B cell (primary cell): Measurements from ENCODE around the gene EXOC4. TPM values are rescaled to one million over a fixed set of nuclear protein-coding genes. Genes with fewer than 3 reads are reported as not detected.
"Not testable (repeated sequence)": the region's sequence is repeated elsewhere in the genome, so short reads cannot be mapped to it uniquely, and the experiment has no call there.

Experiments
- ATAC-seq: fragments of 200-7000 bp; cut with Tn5 transposase; one replicate; pipeline ENCODE4 v1.10.0; 2021; ENCODE audit warnings: low read depth, mild to moderate bottlenecking, moderate number of reproducible peaks, moderate library complexity
- CTCF ChIA-PET: fragments of 350-600 bp; sonication (Branson Sonifier 250); formaldehyde crosslinking; loops from one replicate; lab custom pipeline; 2021; ENCODE audit warnings: antibody characterized with exemption, inconsistent platforms; lab: Charles Lee
- POLR2A ChIA-PET: fragments of 350-600 bp; sonication (Branson Sonifier 250); formaldehyde crosslinking; loops from one replicate; lab custom pipeline; 2021; ENCODE audit warnings: antibody characterized with exemption; lab: Charles Lee
- DNase-seq: peaks from one replicate; pipeline ENCODE4 v3.0.0; 2013
- H2AFZ ChIP-seq: 2 replicates; pipeline ENCODE4 v1.6.1; 2012; ENCODE audit warnings: mild to moderate bottlenecking, low read depth, low read length; ENCODE audit not compliant: insufficient read depth, poor library complexity, severe bottlenecking
- H3K27ac ChIP-seq, 2 donors: 1 replicate in 1 of 2; 2 replicates in 1 of 2; pipeline ENCODE4 v1.5.1; 2012 to 2013; ENCODE audit warnings: low read length in 2 of 2, mild to moderate bottlenecking in 2 of 2, moderate library complexity in 1 of 2
- H3K27me3 ChIP-seq, 4 experiments: fragments of 200-600 bp in 1 of 4; sonication (generic) in 1 of 4; replicated peaks in 1 of 4; 1 replicate in 2 of 4; 2 replicates in 2 of 4; pipeline versions ENCODE4 v1.6.1 to v1.7.0; 2013 to 2016; ENCODE audit warnings: low read length in 3 of 4, mild to moderate bottlenecking in 2 of 4, mixed read lengths in 1 of 4, moderate library complexity in 1 of 4; ENCODE audit not compliant: insufficient read depth in 4 of 4, control insufficient read depth in 3 of 4; ENCODE audit errors: control extremely low read depth in 1 of 4
- H3K36me3 ChIP-seq, 2 experiments: replicated peaks in 1 of 2; 1 replicate in 1 of 2; 2 replicates in 1 of 2; pipeline versions ENCODE4 v1.6.1 to v1.7.1; 2013; ENCODE audit warnings: low read length in 1 of 2; ENCODE audit not compliant: insufficient read depth in 2 of 2, control insufficient read depth in 1 of 2; ENCODE audit errors: control extremely low read depth in 1 of 2, extremely low read depth in 1 of 2
- H3K4me1 ChIP-seq, 2 donors: fragments of 200-600 bp in 1 of 2; sonication (generic) in 1 of 2; 1 replicate in 1 of 2; 2 replicates in 1 of 2; pipeline versions ENCODE4 v1.5.1 to v1.6.1; 2013 to 2017; ENCODE audit warnings: low read length in 2 of 2; ENCODE audit not compliant: control insufficient read depth in 2 of 2, insufficient read depth in 2 of 2
- H3K4me2 ChIP-seq: replicated peaks from 2 replicates; pipeline ENCODE3; 2012; ENCODE audit warnings: mild to moderate bottlenecking, low read depth, low read length; ENCODE audit not compliant: poor library complexity, severe bottlenecking
- H3K4me3 ChIP-seq, 5 experiments: fragments of 200-600 bp in 1 of 5; sonication (generic) in 1 of 5; 1 replicate in 3 of 5; 2 replicates in 2 of 5; pipeline versions ENCODE4 v1.5.1 to v1.7.0; 2011 to 2016; ENCODE audit warnings: low read length in 4 of 5, mild to moderate bottlenecking in 4 of 5, low read depth in 2 of 5, control low read depth in 1 of 5, moderate library complexity in 1 of 5; ENCODE audit not compliant: insufficient read depth in 1 of 5; ENCODE audit errors: control extremely low read depth in 1 of 5, extremely low read depth in 1 of 5
- H3K79me2 ChIP-seq: fragments of 200-600 bp; sonication (generic); one replicate; pipeline ENCODE4 v1.6.0; 2016; ENCODE audit warnings: low read length; ENCODE audit not compliant: control insufficient read depth, insufficient read depth
- H3K9ac ChIP-seq: fragments of 200-600 bp; sonication (generic); 2 replicates; pipeline ENCODE4 v1.6.1; 2017; ENCODE audit warnings: mild to moderate bottlenecking, low read length, moderate library complexity
- H3K9me3 ChIP-seq, 3 donors: one replicate each; pipeline versions ENCODE4 v1.6.1 to v1.7.1; 2013; ENCODE audit warnings: low read length in 2 of 3; ENCODE audit not compliant: control insufficient read depth in 2 of 3, insufficient read depth in 1 of 3; ENCODE audit errors: control extremely low read depth in 1 of 3
- H4K20me1 ChIP-seq: 2 replicates; pipeline ENCODE4 v1.6.0; 2012; ENCODE audit warnings: mild to moderate bottlenecking, low read length; ENCODE audit not compliant: insufficient read depth, control insufficient read depth, poor library complexity, severe bottlenecking
- H3K27ac Mint-ChIP-seq: one replicate; pipeline ENCODE4 v1.8.0; 2021; ENCODE audit warnings: mixed read lengths
- H3K27me3 Mint-ChIP-seq: one replicate; pipeline ENCODE4 v1.8.0; 2021; ENCODE audit warnings: mixed read lengths
- H3K4me1 Mint-ChIP-seq: one replicate; pipeline ENCODE4 v1.8.0; 2021; ENCODE audit warnings: mixed read lengths
- H3K4me3 Mint-ChIP-seq: one replicate; pipeline ENCODE4 v1.8.0; 2021; ENCODE audit warnings: mixed read lengths
- H3K9me3 Mint-ChIP-seq: one replicate; pipeline ENCODE4 v1.8.0; 2022; ENCODE audit warnings: mixed read lengths; ENCODE audit not compliant: insufficient read depth
- EZH2 ChIP-seq: IDR thresholded peaks from 2 replicates; pipeline ENCODE4 v1.6.1; 2012; ENCODE audit warnings: borderline replicate concordance, low read depth, mild to moderate bottlenecking, moderate library complexity, low read length; ENCODE audit not compliant: insufficient read depth, poor library complexity, severe bottlenecking
- WGBS: methylation state at CpG from one replicate; pipeline ENCODE4 v1.1.5; 2013; ENCODE audit warnings: missing lambda C conversion rate; ENCODE audit not compliant: insufficient coverage; 5-methylcytosine and 5-hydroxymethylcytosine counted together
- intact Hi-C: fragments of 100-400 bp; cut with micrococcal nuclease; formaldehyde crosslinking; loops from one replicate; pipeline ENCODE4 v1.10.0; 2022
- polyA plus RNA-seq: library from polyadenylated mRNA; depleted of rRNA; stranded (reverse); fragments of >200 nt; gene quantifications from 2 replicates; pipeline ENCODE4 v1.2.3, GENCODE V29; 2012
- total RNA-seq, 2 donors: library from RNA; stranded (reverse); fragments of 120-200 nt in 1 of 2; gene quantifications; 1 replicate in 1 of 2; 2 replicates in 1 of 2; pipeline versions ENCODE4 v1.2.3 to v1.2.4, GENCODE V29; 2013 to 2022
- TF ChIP-seq, protein P1 (sequence below): fragments of 200-600 bp; IDR thresholded peaks from one replicate; pipeline ENCODE4 v1.8.0; 2022; ENCODE audit warnings: antibody characterized with exemption, mild to moderate bottlenecking

Gene EXOC4
- total and polyA plus RNA-seq, 2 donors (not counting 1 experiment from before 2014, with no cell fraction given) = 16.7 to 135 TPM

DNA sequence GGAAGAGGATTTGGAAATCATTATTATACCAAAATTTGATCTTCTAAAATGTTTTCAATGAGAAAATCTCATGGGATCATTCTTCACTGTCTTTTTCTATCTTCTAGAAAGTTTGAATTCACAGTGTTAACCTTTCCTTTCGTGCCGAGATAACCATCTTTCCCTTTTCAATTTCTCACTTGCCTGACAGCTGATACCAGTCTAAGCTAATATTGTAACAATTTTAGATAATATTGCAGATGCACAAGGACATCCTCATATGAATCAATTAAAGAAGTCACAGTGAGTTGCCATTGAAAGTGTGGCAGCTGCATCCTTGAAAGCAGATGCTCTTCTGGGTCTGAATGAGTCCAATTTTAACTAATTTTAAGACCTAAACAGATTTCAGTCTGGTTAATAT is 734.7 kb downstream of the EXOC4 start:
- no peak overlapping the region for H3K4me3 Mint-ChIP-seq
- intact Hi-C loops = no loop called here

DNA sequence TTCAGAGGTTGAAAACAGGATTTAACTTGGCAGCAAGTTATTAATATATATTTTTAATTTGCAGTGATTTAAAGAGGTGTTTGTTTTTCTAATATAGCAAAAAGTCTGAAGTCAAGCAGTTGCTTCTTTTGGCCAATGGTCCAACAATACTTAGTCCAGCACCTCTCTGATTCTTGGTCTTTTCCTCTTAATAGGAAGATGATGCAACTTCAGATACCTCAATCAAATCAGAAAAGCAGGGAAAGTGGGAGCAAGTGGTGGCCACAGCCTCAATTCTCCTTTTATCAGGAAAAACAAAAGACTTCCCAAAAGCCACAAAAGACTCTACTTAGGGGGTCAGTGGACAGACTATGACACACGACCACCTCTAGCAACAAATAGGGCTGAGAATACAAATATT is 740.7 kb downstream of the EXOC4 start:
- Histone ChIP-seq H3K9me3 (no peaks in the 10 kb centered on the region), H3K36me3 (peaks cover 0 to 3% of the 10 kb centered on the region in 2 experiments), H3K27ac (no peak overlapping the region), H3K9ac (no peak overlapping the region), H2AFZ (no peak overlapping the region), H3K79me2 (no peaks in the 10 kb centered on the region), H3K4me1 (no peaks in the 10 kb centered on the region), H3K4me2 (no peak overlapping the region), H3K4me3 (no peak overlapping the region), H4K20me1 (no peaks in the 10 kb centered on the region), H3K27me3 (no peaks in the 10 kb centered on the region)
- ATAC-seq (no peak), DNase-seq (no peak)
- no peak overlapping the region for H3K4me3 Mint-ChIP-seq
- intact Hi-C loops = no loop called here
- no peaks in the 10 kb centered on the region for H3K9me3 Mint-ChIP-seq
- CTCF ChIA-PET = no interaction called here
- no peaks in the 10 kb centered on the region for H3K4me1 Mint-ChIP-seq
- WGBS = no CpG with 5 or more reads among the region's 1 CpG
- TF ChIP-seq EZH2 = no peak
- TF ChIP-seq, protein P1, sequence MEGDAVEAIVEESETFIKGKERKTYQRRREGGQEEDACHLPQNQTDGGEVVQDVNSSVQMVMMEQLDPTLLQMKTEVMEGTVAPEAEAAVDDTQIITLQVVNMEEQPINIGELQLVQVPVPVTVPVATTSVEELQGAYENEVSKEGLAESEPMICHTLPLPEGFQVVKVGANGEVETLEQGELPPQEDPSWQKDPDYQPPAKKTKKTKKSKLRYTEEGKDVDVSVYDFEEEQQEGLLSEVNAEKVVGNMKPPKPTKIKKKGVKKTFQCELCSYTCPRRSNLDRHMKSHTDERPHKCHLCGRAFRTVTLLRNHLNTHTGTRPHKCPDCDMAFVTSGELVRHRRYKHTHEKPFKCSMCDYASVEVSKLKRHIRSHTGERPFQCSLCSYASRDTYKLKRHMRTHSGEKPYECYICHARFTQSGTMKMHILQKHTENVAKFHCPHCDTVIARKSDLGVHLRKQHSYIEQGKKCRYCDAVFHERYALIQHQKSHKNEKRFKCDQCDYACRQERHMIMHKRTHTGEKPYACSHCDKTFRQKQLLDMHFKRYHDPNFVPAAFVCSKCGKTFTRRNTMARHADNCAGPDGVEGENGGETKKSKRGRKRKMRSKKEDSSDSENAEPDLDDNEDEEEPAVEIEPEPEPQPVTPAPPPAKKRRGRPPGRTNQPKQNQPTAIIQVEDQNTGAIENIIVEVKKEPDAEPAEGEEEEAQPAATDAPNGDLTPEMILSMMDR = no peak
- H3K27me3 Mint-ChIP-seq = no peaks in the 10 kb centered on the region
- POLR2A ChIA-PET = no interaction called here
- no peak overlapping the region for H3K27ac Mint-ChIP-seq

More for the DNA sequence above, 734.7 kb downstream of the EXOC4 start:
- Histone ChIP-seq H3K4me1 (no peaks in the 10 kb centered on the region), H3K9ac (no peak overlapping the region), H3K4me2 (no peak overlapping the region), H3K4me3 (no peak overlapping the region), H3K27me3 (no peaks in the 10 kb centered on the region), H3K36me3 (no peaks in the 10 kb centered on the region), H3K27ac (no peak overlapping the region), H4K20me1 (no peaks in the 10 kb centered on the region), H3K79me2 (no peaks in the 10 kb centered on the region), H2AFZ (no peak overlapping the region), H3K9me3 (no peaks in the 10 kb centered on the region)
- no peak for TF ChIP-seq EZH2
- TF ChIP-seq, protein P1 = no peak
- Mint-ChIP-seq H3K9me3 (no peaks in the 10 kb centered on the region), H3K27ac (no peak overlapping the region), H3K4me1 (no peaks in the 10 kb centered on the region), H3K27me3 (no peaks in the 10 kb centered on the region)
- no CpG with 5 or more reads among the region's 2 CpGs for WGBS
- ATAC-seq = no peak
- POLR2A ChIA-PET = no interaction called here
- CTCF ChIA-PET = interaction anchor here (1.3 kb wide), 1 partner anchor 1669 kb away, joined by 4 read pairs; no protein-coding TSS in a partner anchor
- DNase-seq = no peak

DNA sequence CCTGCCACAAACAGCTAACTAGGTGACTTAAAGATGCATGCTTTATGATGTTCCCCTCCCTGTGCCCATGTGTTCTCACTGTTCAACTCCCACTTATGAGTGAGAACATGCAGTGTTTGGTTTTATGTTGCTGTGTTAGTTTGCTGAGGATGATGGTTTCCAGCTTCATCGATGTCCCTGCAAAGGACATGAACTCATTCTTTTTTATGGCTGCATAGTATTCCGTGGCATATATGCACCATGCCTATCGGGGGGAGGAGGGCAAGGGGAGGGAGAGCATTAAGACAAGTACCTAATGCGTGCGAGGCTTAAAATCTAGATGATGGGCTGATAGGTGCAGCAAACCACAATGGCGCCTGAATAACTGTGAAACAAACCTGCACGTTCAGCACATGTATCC is 741.2 kb downstream of the EXOC4 start:
- H3K9me3 ChIP-seq, H3K79me2 ChIP-seq, POLR2A ChIA-PET, H4K20me1 ChIP-seq, H3K4me1 Mint-ChIP-seq, H3K27me3 ChIP-seq, H3K4me3 ChIP-seq, H3K27ac Mint-ChIP-seq, H3K4me3 Mint-ChIP-seq, H3K4me1 ChIP-seq, ATAC-seq, H3K4me2 ChIP-seq, CTCF ChIA-PET, H3K27me3 Mint-ChIP-seq, DNase-seq, H3K9me3 Mint-ChIP-seq, H3K9ac ChIP-seq, H2AFZ ChIP-seq, H3K36me3 ChIP-seq, H3K27ac ChIP-seq, intact Hi-C loops: not testable (repeated sequence)
- 93% methylated on average over 3 of the region's 7 CpGs for WGBS
